A172 (cell line): ENCODE data around the gene PTTG1IP. TPM values are rescaled to one million over a fixed set of nuclear protein-coding genes. Genes with fewer than 3 reads are reported as not detected.

ENCODE experiments used
- DNase-seq: peaks from one replicate; pipeline ENCODE4 v3.0.0-alpha.2; 2015; ENCODE audit warnings: low spot score
- total RNA-seq: library from RNA; depleted of rRNA; stranded (reverse); fragments of >200 nt; shearing (Covaris generic); gene quantifications from 2 replicates; pipeline ENCODE4 v1.2.3, GENCODE V29; 2014

Gene PTTG1IP
- total RNA-seq, 1 experiment from 2014 or later = 637 TPM

DNA sequence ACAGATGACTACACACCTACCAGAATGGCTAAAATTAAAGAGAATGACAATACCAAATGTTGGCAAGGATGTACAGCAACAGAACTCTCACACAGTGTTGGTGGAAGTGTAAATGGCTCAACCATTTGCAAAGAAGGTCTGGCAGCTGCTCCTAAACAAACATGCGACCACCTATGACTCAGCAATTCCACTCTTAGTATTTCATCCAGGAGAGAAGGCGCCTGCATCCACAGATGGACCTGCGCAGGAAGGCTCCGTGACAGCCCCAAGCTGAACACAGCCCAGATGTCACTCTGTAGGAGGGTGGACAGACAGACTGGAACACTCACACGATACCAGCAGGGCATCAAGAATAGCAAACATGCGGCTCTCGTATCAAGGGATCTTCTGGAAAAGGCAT is 6.7 kb downstream of the PTTG1IP start:
- peak; percentile 43 for DNase-seq

DNA sequence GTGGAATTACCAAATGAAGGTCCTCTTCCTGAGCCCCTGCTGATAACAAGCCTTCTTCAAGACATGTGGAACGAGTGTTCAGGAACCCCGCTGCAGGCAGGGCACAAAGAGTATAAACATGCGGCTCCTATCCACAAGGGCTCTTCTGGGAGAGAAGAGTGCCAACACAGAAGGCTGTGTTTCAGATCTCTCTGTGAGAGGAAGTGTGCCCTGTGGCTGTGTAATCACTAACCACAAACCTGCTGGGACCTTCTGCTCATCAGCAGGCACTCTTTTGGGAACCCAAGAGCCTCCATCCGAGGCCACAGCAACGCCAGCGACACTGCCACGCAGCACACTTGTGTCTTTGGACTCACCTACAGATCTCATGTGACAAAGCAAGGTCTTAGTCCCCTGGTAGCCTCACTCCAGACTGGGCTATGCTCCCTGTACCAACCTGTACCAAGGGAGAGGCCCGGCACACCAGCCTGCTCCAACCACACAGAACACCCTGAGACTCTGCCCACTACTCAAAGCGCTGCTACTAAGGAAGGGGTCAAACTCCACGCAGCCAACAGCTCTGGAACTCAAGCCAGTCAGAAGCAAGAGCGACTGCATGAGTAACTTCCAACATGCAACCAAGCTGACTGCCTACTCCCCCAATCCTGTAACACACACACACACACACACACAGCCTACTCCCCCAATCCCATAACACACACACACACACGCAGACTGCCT is 7.8 kb downstream of the PTTG1IP start:
- DNase-seq = no peak

DNA sequence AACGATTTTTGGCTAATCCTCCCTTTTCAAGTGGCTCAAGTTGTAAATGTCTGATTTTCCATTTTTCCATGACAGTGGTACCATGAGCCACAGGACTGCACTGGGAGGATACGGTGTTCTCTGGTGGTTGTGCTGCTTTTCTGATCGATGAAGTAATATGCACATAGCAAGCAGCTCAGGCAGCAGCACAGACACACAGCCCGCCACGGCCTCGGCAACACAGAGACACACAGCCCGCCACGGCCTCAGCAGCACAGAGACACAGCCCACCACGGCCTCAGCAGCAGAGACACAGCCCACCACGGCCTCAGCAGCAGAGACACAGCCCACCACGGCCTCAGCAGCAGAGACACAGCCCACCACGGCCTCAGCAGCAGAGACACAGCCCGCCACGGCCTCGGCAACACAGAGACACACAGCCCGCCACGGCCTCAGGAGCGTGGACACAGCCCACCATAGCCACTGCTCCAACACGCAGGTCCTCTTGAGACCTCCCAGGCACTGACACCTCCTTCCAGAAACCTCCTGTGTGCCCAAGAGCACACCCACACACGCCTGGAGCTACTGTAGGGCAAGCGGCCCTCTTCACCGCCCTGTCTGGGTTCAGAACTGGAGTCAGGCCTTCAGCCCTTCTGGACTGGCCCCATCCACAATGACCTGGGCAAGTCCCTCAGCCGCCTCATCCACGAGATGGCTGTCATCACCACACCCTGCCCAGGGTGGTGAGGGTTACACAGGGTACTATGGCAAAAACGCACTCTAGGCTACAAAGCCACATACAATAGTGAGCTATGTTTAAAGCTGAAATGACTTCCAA is 10.4 kb downstream of the PTTG1IP start:
- DNase-seq = no peak

DNA sequence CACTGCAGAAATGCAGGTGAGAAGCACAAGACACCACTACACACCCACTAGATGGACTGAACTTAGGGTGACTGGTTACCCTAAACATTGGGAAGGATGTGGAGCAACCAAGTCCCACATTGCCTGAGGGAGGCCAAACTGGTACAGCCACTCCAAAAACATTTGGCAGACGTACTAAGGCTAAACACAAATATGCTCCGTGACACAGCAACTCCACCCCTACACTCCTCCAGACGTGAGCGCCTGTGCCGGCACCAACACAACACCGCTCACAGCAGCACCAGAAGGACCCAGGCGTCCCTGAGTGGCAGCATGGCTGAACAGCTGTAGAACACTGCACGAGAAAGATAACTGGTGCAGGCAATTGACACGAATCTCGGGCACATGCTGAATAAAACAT is 14.7 kb downstream of the PTTG1IP start:
- DNase-seq = no peak

DNA sequence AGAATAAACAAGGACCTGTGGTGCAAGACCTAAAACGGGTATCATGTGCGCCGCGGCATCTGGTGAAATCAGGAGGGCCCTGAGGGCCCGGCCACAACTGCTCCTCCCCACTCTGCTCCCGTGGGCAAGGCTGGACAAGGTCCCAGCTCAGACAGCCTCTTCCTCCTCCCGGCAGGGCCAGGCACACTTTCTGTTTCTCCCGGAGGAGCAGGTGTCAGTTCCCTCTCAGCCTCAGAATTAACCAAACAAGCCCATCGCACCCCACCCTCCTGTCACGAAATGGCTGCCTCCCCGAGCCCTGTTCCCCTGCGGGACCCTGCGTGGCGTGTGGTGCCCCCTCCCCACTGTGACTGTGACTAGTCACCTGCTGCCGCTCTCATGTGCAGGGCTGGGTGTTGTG is 15.2 kb downstream of the PTTG1IP start:
- no peak for DNase-seq

DNA sequence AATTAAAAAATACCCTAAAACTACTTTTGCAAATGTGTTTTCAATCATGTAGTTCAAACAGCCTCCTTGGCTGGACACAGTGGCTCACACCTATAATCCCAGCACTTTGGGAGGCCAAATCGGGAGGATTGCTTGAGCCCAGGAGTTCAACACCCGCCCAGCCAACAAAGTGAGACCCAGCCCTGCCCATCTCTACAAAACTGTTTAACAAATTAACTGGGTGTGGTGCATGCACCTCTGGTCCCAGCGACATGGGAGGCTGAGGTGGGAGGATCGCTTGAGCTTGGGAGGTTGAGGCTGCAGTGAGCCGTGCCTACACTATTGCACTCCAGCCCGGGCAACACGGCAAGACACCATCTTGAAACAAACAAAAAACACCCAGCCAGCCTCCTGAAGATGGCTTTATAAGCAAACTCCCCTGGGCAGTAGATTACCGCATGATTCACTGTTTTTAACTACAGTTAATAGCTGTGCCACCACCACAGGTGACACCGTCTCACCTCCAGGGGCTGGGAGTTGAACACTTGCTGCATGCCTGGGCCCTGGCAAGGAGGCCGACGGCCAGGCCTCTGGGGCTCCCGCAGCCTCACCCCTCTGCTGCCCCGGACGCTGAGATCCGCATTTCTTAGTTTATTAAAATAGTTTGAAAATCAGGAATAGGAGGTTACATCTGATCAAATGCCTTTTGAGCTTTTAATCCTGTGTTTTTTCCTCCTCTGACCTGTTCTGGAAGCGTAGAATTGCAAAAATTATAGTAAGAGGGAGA is 16.2 kb downstream of the PTTG1IP start:
- no peak for DNase-seq

DNA sequence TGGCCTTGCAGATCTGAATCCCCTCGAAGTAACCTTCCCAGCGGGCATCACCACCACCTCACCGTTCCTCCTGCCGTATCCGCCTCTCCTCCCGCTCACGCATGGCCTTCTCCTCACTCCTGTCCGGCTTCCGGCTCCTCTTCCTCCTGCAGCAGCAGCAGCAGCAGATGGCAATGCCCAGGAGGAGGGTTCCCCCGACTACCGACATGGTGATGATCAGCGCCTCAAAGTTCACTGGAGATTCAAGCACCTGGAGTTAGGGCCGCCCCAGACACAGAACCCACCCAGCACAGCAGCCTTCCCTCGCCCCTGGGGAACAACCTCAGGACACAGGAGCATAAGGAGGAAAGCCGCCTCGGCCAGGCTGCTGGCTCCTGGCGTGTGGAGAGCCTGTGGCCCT is 17.4 kb downstream of the PTTG1IP start:
- DNase-seq = no peak

DNA sequence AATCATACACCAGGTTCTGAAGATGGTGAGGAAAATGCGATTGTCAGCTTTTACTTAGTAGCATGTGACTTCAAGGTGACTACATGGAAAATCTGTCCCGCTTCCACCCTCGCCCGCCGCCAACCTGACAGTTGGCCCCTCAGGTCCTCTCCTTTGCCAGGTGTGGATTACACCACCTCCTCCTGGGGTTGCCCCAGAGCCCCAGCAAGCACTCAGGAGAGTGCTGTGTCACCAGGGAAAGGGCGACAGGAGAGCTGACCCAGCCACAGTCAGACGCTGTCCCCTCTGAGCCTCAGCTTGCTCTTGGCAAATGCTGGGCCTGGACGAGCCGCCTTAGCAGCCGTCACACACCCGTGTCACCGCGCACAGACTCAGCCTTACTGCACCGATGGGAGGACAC is 17.9 kb downstream of the PTTG1IP start:
- DNase-seq = no peak

DNA sequence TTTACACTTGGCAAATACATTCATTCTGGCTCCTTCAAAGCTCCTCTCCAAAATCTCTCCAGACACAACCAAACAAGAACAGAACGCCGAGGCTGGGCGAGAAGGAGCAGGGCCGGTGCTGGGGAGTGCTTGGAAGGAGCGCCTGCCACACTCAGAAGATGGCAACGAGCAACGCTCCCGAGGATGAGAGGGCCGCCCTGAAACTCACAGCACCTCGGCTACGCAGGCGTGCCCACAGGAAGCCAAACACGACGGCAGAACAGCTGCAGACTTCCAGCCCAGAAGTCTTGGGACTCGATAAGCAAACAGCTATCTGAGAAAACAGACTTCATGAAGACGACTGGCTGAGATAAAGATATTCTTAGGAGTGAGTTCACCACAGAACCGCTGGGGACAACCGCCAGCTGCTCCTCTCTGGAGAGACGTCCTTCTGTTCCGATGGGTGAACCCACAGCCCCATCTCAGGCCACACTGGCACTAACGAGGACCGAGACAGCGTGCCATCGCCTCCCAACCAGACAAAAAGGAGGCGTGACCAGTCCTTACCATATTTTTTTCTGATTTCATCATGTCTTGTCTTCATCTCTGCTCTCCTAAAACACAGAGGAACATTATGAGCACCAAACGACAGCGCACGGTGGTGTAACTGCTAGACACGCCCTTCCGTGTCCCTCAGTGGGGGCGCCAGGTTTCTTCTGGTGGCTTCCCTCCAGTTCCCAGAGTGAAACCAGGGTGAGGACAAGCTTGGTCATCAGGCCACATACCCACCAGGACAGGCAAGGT is 18.6 kb downstream of the PTTG1IP start:
- DNase-seq = no peak

DNA sequence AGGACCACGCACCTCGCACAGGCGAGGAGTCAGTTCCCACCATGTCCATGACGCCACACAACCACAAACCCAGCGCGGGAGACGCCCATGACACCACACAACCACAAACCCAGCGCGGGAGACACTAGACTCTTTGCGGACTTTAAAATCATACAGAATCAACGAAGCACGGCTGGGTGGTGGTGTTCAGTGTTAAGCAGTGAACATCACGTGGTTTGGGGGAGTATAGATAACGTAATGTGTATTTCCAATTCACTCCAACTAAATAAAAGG is 19.2 kb downstream of the PTTG1IP start:
- no peak for DNase-seq

DNA sequence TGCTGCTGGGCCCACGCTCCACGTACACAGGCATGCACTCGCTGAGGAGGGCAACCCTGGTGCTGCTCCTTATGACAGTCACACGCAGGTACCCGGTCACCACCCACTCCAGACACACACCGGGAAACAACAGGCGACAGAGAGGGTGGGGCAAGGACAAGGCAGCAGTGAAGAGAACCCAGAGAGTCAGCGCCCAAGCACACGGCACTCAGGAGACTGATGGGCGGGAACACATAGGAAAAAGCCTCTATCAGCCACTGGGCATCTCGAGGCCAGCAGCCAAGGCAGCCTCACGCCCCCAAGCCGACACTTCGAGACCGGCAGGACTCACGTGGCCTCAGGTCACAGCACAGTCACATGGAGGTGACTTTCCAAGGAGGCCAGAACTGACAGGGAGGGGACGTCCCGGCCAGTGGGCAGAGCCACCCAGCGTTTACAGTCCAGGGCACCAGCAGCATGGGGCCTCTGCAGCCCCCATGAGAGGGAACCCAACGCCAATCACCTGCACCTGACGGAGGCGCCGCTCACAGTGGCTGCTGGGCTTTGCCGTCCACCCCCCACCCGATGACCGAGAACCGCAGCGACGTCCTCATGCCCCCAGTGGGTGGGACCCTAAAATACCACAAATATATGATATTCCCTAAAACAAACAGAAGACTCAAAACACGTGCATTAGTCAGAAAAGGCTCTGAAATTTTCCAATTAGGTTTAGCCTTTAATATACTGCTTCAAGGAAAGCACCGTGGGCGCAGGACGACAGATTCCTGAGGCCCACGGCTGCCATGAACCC is 19.7 kb downstream of the PTTG1IP start:
- DNase-seq = no peak

DNA sequence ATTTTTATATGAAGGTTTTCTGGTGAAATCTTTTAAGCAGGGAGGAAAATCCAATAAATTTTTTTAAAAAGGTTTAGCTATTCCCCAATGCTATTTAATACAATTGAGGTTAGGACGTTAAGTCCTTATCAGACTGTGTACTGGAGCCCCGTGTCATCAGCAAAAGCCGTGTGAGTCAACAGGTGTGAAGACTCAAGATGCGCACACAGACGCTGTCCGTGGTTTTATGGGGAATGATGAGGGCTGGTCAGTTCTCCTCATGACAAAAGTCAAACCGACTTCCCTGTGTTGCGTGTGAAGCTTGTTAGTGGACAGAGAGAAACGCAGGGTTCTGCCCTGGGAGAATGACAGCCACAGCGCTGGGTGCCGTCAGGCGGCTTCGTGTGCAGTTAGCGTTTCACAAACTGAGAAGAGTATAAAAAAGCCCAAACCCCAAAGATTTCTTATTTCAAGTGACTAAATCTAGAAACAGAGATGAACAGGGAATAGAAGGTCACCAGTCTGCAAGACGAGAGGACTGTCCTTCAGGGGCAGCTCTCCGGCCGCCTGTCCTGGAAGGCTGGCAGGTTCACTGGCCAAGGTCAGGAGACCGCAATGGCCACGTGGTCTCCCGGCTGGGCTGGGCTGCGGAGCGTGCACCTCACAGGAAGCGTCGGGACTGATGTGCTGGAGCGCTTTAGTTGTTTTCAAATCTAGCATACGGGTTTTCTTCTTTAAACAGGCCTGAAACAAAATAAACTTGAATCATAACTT is 22.4 kb downstream of the PTTG1IP start:
- no peak for DNase-seq

DNA sequence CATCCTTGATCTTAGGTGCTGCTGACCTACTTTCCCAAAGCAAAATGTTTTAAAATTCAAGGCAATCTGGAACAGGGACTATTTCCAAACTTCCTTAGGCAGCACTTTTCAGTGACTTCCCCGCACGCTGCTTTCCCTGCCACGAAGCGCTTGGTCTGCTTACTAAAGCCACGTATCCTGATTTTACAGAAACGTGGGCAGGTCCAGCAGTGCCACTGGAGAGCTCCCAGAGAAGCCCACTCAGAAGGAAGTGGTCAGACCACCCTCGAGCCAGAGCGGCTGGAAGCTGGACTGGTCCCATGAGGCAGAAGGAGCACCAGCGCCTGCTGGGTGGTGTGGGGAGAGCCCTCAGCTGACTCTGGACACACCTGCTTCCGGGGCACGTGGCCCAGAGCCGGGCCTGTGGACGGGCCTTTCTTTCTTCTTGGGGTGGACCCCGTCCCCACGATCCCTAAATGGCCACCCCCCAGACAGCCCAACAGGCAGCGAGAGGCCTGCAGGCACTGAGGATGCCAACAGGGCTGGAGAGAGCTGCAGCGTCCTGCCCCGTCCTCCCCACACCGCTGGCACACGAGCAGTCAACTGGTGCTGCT is 23.2 kb downstream of the PTTG1IP start:
- DNase-seq = no peak

DNA sequence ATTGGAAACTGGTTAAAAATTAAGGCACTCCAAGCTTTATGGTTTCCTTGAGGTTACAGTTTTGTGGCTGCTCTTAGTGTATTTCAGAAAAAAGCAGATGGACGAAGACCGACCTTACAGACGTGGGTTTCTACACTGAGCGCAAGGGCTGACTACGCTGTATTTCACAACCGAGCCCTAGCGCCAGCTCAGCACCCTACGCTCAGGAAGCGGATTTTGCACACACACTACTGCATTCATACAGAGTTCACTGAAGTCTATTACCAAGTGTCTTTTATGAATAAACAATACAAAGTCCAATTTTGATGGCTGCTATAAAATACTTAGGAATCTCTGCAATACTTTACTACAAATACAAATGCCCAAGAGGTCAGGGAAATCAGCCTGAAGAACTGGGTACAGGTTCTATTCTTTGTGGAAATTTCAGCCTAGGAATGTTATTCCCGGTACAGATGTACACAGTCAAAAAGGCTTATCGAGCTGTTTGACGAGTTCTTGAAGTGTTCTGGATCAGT is 23.8 kb downstream of the PTTG1IP start:
- no peak for DNase-seq

DNA sequence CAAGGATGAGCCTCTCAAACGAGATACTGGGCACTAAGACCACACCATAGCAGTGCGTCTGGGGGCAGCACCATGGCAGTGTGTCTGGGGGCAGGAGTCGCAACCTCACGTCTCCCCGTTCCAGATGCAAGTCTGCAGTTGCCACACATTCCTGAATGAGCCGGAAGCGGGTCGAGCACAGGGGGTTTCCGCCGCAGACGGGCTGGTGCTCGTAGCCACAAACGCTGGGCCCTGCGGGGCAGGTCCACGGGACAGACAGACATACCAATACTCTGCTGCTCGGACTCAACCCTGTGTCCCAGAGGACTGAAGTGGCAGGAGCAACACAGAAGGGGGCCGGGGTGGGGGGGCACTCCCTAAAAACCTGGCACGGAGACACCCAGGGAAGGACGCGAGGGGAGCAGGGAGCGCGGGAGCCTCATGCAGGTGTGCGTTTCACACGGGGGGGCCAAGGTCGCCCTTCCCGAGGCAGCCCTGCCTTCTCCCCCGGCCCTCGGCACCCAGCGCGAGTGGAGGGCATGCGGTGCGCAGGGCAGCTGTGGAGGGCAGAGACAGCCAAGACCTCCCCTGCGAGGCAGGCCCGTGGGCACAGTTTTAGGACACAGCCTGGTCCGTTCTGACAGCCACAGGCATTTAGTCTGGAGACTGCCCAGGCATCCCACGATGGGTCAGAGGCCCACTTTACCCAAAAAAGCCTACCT is 24.5 kb downstream of the PTTG1IP start:
- DNase-seq = no peak

DNA sequence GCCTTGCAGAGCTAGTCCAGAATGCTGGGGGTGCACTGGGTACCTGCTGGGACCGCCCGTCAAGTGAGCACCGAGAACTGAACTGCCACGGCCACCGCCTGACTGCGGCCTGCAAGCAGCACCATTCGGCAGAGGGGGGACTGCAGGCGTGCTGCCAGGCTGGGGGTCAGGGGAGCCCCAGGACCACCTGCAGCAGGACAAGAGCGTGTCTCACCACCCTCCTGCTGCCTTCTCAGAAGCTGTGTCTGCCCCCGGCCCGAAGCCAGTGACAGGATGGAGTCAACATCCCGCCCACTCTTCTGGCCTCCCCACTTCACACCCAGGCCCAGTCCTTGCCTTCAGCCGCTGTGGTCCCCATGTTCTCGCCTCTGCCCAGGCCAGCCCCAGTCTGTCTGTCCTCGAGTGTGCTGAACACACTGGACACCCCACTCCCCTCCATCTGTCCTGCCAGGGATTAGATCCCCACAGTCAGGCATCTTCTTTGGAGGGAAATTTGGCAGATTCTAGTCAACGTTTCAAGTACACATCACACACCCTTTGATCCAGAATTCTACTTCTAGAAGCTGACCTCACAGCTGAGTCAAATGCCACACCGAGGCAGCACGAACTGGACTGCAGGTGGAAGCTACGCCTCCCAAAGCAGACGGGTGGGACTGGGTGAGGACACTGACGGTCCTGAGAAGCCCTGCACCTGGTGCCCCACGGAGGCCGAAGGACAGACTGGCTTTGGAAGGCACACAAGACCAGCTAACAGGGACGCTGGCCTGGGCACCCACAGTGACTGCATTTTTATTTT is 26.0 kb downstream of the PTTG1IP start:
- no peak for DNase-seq

DNA sequence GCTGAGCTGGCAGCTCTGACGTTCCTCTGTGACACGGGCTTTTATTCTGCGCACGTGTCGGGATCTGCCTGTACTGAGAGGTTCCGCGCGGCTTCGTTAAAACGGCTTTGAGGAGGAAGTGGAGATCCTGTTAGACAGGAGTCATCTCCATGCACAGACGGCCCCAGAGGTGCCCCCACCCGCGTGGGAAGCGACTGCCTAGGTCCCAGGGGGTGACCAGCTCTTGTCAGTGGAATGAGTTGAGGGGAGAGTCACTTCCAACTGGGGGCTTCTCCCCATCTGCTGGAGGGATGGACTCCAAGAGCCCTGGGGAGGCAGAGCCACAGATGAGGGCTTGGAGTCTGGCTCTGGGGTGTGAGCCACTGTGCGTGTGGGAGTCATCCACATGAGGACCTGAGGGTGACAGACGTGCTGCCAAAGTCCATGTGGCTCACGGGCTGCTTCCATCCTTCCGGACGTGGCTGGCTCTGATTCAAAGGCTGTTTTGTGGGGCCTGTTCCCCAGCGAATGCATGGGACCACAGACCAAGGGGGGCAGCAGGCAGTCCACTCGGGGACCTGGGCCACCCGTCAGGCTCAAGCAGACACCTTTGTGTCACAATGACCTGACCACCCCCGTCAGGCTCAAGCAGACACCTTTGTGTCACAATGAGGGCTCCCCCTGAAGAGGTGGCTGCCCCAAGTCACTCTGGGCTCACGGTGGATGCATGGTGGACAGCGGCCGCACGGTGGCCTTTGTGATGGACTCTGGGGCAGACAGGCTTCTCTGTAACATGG is 26.8 kb downstream of the PTTG1IP start:
- DNase-seq = no peak

DNA sequence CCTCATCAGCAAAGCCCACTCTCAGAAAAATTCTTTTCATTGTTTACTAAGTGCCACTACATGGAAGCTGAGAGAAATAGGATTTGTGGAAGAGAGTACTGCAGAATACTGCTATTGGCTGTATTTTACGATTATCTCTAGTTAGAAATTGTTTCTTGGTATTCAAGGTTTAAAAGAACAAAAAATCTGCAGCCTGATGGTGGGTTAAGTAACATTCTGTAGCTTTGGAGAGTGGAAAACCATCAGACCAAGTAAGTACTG is 27.3 kb downstream of the PTTG1IP start:
- DNase-seq = no peak
